ENCODE data around the gene MRPL36.

- TF ChIP-seq CTCF (IDR thresholded peaks at IDR 0.05) (no peak), POLR2A (IDR thresholded peaks at IDR 0.05) (no peak)
These were observed 16.5 kb downstream of the MRPL36 start for GRCh38 chr5:1783216-1783554.

Measured in gastroesophageal sphincter (tissue), 3 donors.